GM21619 (cell line): Measurements from ENCODE around the gene KLHL41.

Experiments used
- ATAC-seq: cut with Tn5 transposase; IDR thresholded peaks from one replicate; pipeline ENCODE4 v1.9.1; 2021; ENCODE audit not compliant: unreplicated experiment

The KLHL41 gene

GRCh38 chr2:169509298-169509885, at the start of gene KLHL41:
Gene KLHL41 (plus strand): TSS chr2:169509702. CDS start chr2:169509779, 77 bp downstream.
- no peak for ATAC-seq

GRCh38 chr2:169461143-169461542, 48.4 kb upstream of the KLHL41 start:
- ATAC-seq: no peak

- ATAC-seq: no peak
Measured at GRCh38 chr2:169462896-169463695, 46.4 kb upstream of the KLHL41 start.

- ATAC-seq: no peak
Measured at GRCh38 chr2:169464466-169464865, 45.0 kb upstream of the KLHL41 start.

- ATAC-seq: no peak
Measured at GRCh38 chr2:169464882-169465281, 44.6 kb upstream of the KLHL41 start.

- ATAC-seq: no peak
Measured at GRCh38 chr2:169468841-169469240, 40.7 kb upstream of the KLHL41 start.

GRCh38 chr2:169469952-169470572, 39.4 kb upstream of the KLHL41 start:
- no peak for ATAC-seq

- ATAC-seq: no peak
Measured at GRCh38 chr2:169472249-169472648, 37.3 kb upstream of the KLHL41 start.

GRCh38 chr2:169476459-169476858, 33.0 kb upstream of the KLHL41 start:
- no peak for ATAC-seq

GRCh38 chr2:169478339-169478738, 31.2 kb upstream of the KLHL41 start:
- ATAC-seq: no peak

GRCh38 chr2:169478745-169479256, 30.7 kb upstream of the KLHL41 start:
- no peak for ATAC-seq

GRCh38 chr2:169479257-169480078, 30.0 kb upstream of the KLHL41 start, which contains the start of gene BBS5:
Gene BBS5 (plus strand): TSS chr2:169479494. CDS start chr2:169479554, 60 bp downstream.
- peak; percentile 97 for ATAC-seq

- ATAC-seq: no peak
Measured at GRCh38 chr2:169480079-169480465, 29.4 kb upstream of the KLHL41 start.

- no peak for ATAC-seq
Measured at GRCh38 chr2:169485650-169486138, 23.8 kb upstream of the KLHL41 start.

- no peak for ATAC-seq
Measured at GRCh38 chr2:169486487-169486886, 23.0 kb upstream of the KLHL41 start.

- no peak for ATAC-seq
Measured at GRCh38 chr2:169490834-169491233, 18.7 kb upstream of the KLHL41 start.

- ATAC-seq: no peak
Measured at GRCh38 chr2:169491378-169491777, 18.1 kb upstream of the KLHL41 start.

- ATAC-seq: no peak
Measured at GRCh38 chr2:169493360-169493759, 16.1 kb upstream of the KLHL41 start.

GRCh38 chr2:169495310-169495928, 14.1 kb upstream of the KLHL41 start:
- ATAC-seq: no peak

GRCh38 chr2:169504651-169505050, 4.9 kb upstream of the KLHL41 start:
- no peak for ATAC-seq
